Uterus (tissue), 2 donors: ENCODE results near the gene CSPG4.

Experiments used
- CTCF ChIP-seq, 4 experiments: fragments of 200-600 bp in 2 of 4; fragments of 450-650 bp in 2 of 4; sonication (generic) in 2 of 4; IDR thresholded peaks; one replicate each; pipeline ENCODE4 v1.5.1; 2016 to 2019; ENCODE audit warnings: antibody characterized with exemption in 4 of 4, mild to moderate bottlenecking in 2 of 4, moderate library complexity in 1 of 4
- POLR2A ChIP-seq, 2 donors: fragments of 450-650 bp; IDR thresholded peaks; one replicate each; pipeline ENCODE4 v1.6.1; 2016; ENCODE audit warnings: antibody characterized with exemption in 2 of 2, mild to moderate bottlenecking in 1 of 2, moderate library complexity in 1 of 2

GRCh38 chr15:75696311-75696720, 16.3 kb downstream of the CSPG4 start:
- TF ChIP-seq CTCF (IDR thresholded peaks at IDR 0.05) (no peak), POLR2A (IDR thresholded peaks at IDR 0.05) (no peak)
